Measurements from ENCODE around the gene IFT27.

The IFT27 gene

GRCh38 chr22:36775964-36776669 is at the start of gene IFT27:
TSS of gene IFT27 (minus strand) at chr22:36776119. CDS start at chr22:36775707, 412 bp downstream.
- Mint-ChIP-seq H3K4me1 (peaks cover 27% of the 10 kb centered on the region), H3K36me3 (ENCODE audit: low read depth) (peaks cover 11% of the 10 kb centered on the region), H3K9me3 (peaks cover 10% of the 10 kb centered on the region), H3K4me3 (peak within 1 kb of the TSS; percentile 87 to 96 (median 94)), H3K27ac (peak within 1 kb of the TSS; percentile 83 to 94 (median 85)), H3K27me3 (ENCODE audit: low read depth) (peaks cover 8% of the 10 kb centered on the region)
- TF ChIP-seq CTCF (IDR thresholded peaks at IDR 0.05; ENCODE audit: unreplicated experiment in 3 of 3): no peak

- Mint-ChIP-seq H3K27me3 (ENCODE audit: low read depth) (peaks cover 20% of the 10 kb centered on the region), H3K4me3 (no peak overlapping the region), H3K27ac (peak overlapping the region in 1 of 3 experiments; percentile 9), H3K9me3 (no peaks in the 10 kb centered on the region), H3K4me1 (peaks cover 38% of the 10 kb centered on the region), H3K36me3 (ENCODE audit: low read depth) (no peaks in the 10 kb centered on the region)
- TF ChIP-seq CTCF (IDR thresholded peaks at IDR 0.05; ENCODE audit: unreplicated experiment in 3 of 3): no peak
Observed at GRCh38 chr22:36824655-36825054, 48.7 kb upstream of the IFT27 start.

- H3K27ac Mint-ChIP-seq: peak overlapping the region; percentile 27 to 68 (median 49)
- TF ChIP-seq CTCF (IDR thresholded peaks at IDR 0.05; ENCODE audit: unreplicated experiment in 3 of 3): no peak
- H3K36me3 Mint-ChIP-seq (ENCODE audit: low read depth): no peaks in the 10 kb centered on the region
- peaks cover 49% of the 10 kb centered on the region for H3K4me1 Mint-ChIP-seq
- H3K27me3 Mint-ChIP-seq (ENCODE audit: low read depth): peaks cover 31% of the 10 kb centered on the region
- peak overlapping the region in 2 of 3 experiments; percentile 4 to 32 for H3K4me3 Mint-ChIP-seq
- no peaks in the 10 kb centered on the region for H3K9me3 Mint-ChIP-seq
Observed at GRCh38 chr22:36823186-36823839, 47.4 kb upstream of the IFT27 start.

- H3K9me3 Mint-ChIP-seq: no peaks in the 10 kb centered on the region
- H3K27ac Mint-ChIP-seq: peak overlapping the region; percentile 27 to 68 (median 49)
- no peak overlapping the region for H3K4me3 Mint-ChIP-seq
- TF ChIP-seq CTCF (IDR thresholded peaks at IDR 0.05; ENCODE audit: unreplicated experiment in 3 of 3): no peak
- peaks cover 39% of the 10 kb centered on the region for H3K27me3 Mint-ChIP-seq (ENCODE audit: low read depth)
- no peaks in the 10 kb centered on the region for H3K36me3 Mint-ChIP-seq (ENCODE audit: low read depth)
- peaks cover 52% of the 10 kb centered on the region for H3K4me1 Mint-ChIP-seq
Observed at GRCh38 chr22:36822581-36822980, 46.7 kb upstream of the IFT27 start.

GRCh38 chr22:36819112-36819511 is 43.2 kb upstream of the IFT27 start:
- H3K4me3 Mint-ChIP-seq: peak overlapping the region in 1 of 3 experiments; percentile 55
- H3K27ac Mint-ChIP-seq: no peak overlapping the region
- H3K27me3 Mint-ChIP-seq (ENCODE audit: low read depth): peaks cover 73% of the 10 kb centered on the region
- H3K36me3 Mint-ChIP-seq (ENCODE audit: low read depth): no peaks in the 10 kb centered on the region
- no peak for TF ChIP-seq CTCF (IDR thresholded peaks at IDR 0.05; ENCODE audit: unreplicated experiment in 3 of 3)
- H3K9me3 Mint-ChIP-seq: no peaks in the 10 kb centered on the region
- peaks cover 48% of the 10 kb centered on the region for H3K4me1 Mint-ChIP-seq
